K562 (cell line): Measurements from ENCODE around the gene ERCC3. TPM values are rescaled to one million over a fixed set of nuclear protein-coding genes. Genes with fewer than 3 reads are reported as not detected.

Experiments used
- BCL6 ChIP-seq: fragments of 250-450 bp; sonication (Bioruptor Pico); IDR thresholded peaks from 2 replicates; pipeline ENCODE4 v1.4.0; 2020
- DDX20 ChIP-seq: fragments of 450-650 bp; IDR thresholded peaks from 2 replicates; pipeline ENCODE4 v1.6.1; 2016; ENCODE audit warnings: missing genetic modification characterization, low read depth, mild to moderate bottlenecking, missing compliant biosample characterization, moderate library complexity
- POLR2AphosphoS5 ChIP-seq: IDR thresholded peaks from 2 replicates; pipeline ENCODE4 v1.6.1; 2011; ENCODE audit warnings: mild to moderate bottlenecking, low read depth, low read length, moderate library complexity; ENCODE audit not compliant: control insufficient read depth, insufficient read depth
- PPARD ChIP-seq: fragments of 250-450 bp; sonication (Bioruptor Pico); IDR thresholded peaks from 2 replicates; pipeline ENCODE4 v1.8.0; 2022; ENCODE audit warnings: inconsistent platforms, mild to moderate bottlenecking, moderate library complexity
- ZBTB17 ChIP-seq: fragments of 450-650 bp; formaldehyde crosslinking; IDR thresholded peaks from 2 replicates; pipeline ENCODE4 v1.4.0; 2020; ENCODE audit warnings: mild to moderate bottlenecking
- ZNF232 ChIP-seq: sonication (generic); formaldehyde crosslinking; IDR thresholded peaks from 2 replicates; pipeline ENCODE4 v1.8.0; 2022; ENCODE audit warnings: mild to moderate bottlenecking, missing genetic modification reagents
- ZNF263 ChIP-seq: sonication (generic); formaldehyde crosslinking; IDR thresholded peaks from 2 replicates; pipeline ENCODE4 v1.8.0; 2022; ENCODE audit warnings: mild to moderate bottlenecking, missing genetic modification reagents, borderline replicate concordance
- ZNF766 ChIP-seq: fragments of 200-800 bp; sonication (Bioruptor generic); conservative IDR thresholded peaks from 2 replicates; pipeline ENCODE4 v1.6.1; 2016; ENCODE audit warnings: missing genetic modification characterization, missing compliant biosample characterization
- polyA plus RNA-seq, 8 experiments: library from polyadenylated mRNA; depleted of rRNA in 4 of 8; stranded (reverse) in 5 of 8; unstranded in 3 of 8; fragments of >200 nt; fragmentation: Nextera tagmentation in 2 of 8; fragmentation: Illumina TruSeq in 1 of 8; extraction: Ambion mirVana in 2 of 8; extraction: Trizol in 1 of 8; gene quantifications; 2 replicates each; pipeline versions ENCODE4 v1.2.1 to v1.2.3, GENCODE V29; 2011 to 2014; ENCODE audit warnings: inconsistent platforms in 1 of 8, missing spikeins in 1 of 8
- total RNA-seq, 7 experiments: library from RNA; depleted of rRNA in 6 of 7; stranded (reverse); fragments of >200 nt in 6 of 7; fragmentation: Illumina TruSeq in 2 of 7; extraction: Trizol in 2 of 7; gene quantifications; 2 replicates each; pipeline versions ENCODE4 v1.2.1 to v1.2.3, GENCODE V29; 2011 to 2021; ENCODE audit warnings: low replicate concordance in 1 of 7
- TF ChIP-seq, protein P1 (sequence below): fragments of 250-450 bp; sonication (Bioruptor Pico); IDR thresholded peaks from 2 replicates; pipeline ENCODE4 v1.4.0; 2020
- TF ChIP-seq, protein P2 (sequence below): sonication (generic); formaldehyde crosslinking; IDR thresholded peaks from 2 replicates; pipeline ENCODE4 v1.8.0; 2023; ENCODE audit warnings: mild to moderate bottlenecking, missing genetic modification reagents
- TF ChIP-seq, protein P3 (sequence below): fragments of 450-650 bp; formaldehyde crosslinking; IDR thresholded peaks from 2 replicates; pipeline ENCODE4 v1.4.0; 2020; ENCODE audit warnings: mild to moderate bottlenecking, moderate library complexity
- TF ChIP-seq, protein P4 (sequence below): sonication (generic); formaldehyde crosslinking; IDR thresholded peaks from 2 replicates; pipeline ENCODE4 v1.8.0; 2022; ENCODE audit warnings: missing genetic modification reagents, mild to moderate bottlenecking, borderline replicate concordance
- TF ChIP-seq, protein P5 (sequence below): sonication (generic); formaldehyde crosslinking; IDR thresholded peaks from 2 replicates; pipeline ENCODE4 v1.8.1; 2023; ENCODE audit warnings: mild to moderate bottlenecking, missing genetic modification reagents
- TF ChIP-seq, protein P6 (sequence below): IDR thresholded peaks from 2 replicates; pipeline ENCODE4 v1.6.1; 2011; ENCODE audit not compliant: insufficient read length; ENCODE audit errors: extremely low read depth

Gene ERCC3
- total and polyA plus RNA-seq, 9 of the 15 experiments (the other 6 are each of a cell fraction or from before 2014, with no cell fraction given): 17.9 to 61.5 (median 43.1) TPM

DNA sequence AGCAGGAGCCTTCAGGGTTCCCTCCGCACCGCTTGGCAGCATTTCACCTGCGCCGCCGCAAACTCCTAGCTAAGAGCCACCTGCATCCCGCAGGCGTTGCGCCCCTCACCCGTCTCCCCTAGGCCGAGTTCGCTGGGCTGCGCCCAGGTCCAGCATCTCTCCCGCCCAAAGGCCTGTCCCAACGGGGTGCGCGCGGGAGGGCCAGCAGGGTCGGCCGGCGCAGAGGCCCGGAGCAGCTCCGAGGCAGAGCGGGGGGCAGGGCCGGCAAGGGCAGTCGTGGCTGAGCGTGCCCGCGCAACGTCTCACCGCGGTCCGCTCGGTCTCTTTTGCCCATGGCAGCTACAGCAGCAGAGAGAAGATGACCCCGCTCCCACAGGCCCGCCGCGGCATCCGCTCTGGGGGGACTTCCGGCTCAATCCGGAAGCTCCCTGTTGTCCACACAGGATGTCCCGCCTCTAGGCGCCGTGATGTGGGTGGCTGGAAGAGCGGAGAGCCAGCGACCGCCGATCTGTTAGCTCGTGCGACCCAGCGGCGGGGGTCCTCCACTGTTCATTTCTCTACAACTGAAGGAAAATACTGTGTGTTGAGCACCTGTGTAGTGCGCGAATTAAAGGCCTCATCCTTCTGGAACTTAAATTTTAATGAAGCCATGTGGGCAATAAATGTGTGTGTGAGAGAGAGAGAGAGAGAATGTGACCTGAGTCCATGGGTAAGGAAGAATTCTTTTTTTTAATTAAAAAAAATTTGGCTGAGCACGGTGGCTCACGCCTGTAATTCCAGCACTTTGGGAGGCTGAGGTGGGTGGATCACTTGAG lies at the start of gene ERCC3 (continued):
- TF ChIP-seq, protein P1, sequence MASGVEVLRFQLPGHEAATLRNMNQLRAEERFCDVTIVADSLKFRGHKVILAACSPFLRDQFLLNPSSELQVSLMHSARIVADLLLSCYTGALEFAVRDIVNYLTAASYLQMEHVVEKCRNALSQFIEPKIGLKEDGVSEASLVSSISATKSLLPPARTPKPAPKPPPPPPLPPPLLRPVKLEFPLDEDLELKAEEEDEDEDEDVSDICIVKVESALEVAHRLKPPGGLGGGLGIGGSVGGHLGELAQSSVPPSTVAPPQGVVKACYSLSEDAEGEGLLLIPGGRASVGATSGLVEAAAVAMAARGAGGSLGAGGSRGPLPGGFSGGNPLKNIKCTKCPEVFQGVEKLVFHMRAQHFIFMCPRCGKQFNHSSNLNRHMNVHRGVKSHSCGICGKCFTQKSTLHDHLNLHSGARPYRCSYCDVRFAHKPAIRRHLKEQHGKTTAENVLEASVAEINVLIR (CRISPR knock-in tag): no peak
- TF ChIP-seq PPARD (CRISPR knock-in tag) (no peak), ZNF263 (CRISPR knock-in tag) (0 out of 2 replicates have a peak, but pooled peaks have one; percentile 31), ZBTB17 (CRISPR knock-in tag) (no peak), POLR2AphosphoS5 (peak; percentile 93), ZNF232 (CRISPR knock-in tag) (no peak), BCL6 (CRISPR knock-in tag) (no peak), DDX20 (tag) (no peak), ZNF766 (CRISPR knock-in tag) (no peak)
- TF ChIP-seq, protein P2, sequence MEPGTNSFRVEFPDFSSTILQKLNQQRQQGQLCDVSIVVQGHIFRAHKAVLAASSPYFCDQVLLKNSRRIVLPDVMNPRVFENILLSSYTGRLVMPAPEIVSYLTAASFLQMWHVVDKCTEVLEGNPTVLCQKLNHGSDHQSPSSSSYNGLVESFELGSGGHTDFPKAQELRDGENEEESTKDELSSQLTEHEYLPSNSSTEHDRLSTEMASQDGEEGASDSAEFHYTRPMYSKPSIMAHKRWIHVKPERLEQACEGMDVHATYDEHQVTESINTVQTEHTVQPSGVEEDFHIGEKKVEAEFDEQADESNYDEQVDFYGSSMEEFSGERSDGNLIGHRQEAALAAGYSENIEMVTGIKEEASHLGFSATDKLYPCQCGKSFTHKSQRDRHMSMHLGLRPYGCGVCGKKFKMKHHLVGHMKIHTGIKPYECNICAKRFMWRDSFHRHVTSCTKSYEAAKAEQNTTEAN: no peak
- TF ChIP-seq, protein P3, sequence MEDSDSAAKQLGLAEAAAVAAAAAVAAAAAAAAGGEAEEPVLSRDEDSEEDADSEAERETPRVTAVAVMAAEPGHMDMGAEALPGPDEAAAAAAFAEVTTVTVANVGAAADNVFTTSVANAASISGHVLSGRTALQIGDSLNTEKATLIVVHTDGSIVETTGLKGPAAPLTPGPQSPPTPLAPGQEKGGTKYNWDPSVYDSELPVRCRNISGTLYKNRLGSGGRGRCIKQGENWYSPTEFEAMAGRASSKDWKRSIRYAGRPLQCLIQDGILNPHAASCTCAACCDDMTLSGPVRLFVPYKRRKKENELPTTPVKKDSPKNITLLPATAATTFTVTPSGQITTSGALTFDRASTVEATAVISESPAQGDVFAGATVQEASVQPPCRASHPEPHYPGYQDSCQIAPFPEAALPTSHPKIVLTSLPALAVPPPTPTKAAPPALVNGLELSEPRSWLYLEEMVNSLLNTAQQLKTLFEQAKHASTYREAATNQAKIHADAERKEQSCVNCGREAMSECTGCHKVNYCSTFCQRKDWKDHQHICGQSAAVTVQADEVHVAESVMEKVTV (CRISPR knock-in tag): no peak
- TF ChIP-seq, protein P4, sequence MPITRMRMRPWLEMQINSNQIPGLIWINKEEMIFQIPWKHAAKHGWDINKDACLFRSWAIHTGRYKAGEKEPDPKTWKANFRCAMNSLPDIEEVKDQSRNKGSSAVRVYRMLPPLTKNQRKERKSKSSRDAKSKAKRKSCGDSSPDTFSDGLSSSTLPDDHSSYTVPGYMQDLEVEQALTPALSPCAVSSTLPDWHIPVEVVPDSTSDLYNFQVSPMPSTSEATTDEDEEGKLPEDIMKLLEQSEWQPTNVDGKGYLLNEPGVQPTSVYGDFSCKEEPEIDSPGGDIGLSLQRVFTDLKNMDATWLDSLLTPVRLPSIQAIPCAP (CRISPR knock-in tag): no peak
- TF ChIP-seq, protein P5, sequence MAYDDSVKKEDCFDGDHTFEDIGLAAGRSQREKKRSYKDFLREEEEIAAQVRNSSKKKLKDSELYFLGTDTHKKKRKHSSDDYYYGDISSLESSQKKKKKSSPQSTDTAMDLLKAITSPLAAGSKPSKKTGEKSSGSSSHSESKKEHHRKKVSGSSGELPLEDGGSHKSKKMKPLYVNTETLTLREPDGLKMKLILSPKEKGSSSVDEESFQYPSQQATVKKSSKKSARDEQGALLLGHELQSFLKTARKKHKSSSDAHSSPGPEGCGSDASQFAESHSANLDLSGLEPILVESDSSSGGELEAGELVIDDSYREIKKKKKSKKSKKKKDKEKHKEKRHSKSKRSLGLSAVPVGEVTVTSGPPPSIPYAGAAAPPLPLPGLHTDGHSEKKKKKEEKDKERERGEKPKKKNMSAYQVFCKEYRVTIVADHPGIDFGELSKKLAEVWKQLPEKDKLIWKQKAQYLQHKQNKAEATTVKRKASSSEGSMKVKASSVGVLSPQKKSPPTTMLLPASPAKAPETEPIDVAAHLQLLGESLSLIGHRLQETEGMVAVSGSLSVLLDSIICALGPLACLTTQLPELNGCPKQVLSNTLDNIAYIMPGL (CRISPR knock-in tag): peak; percentile 55; the same call in 1 of the 2 replicates
- TF ChIP-seq, protein P6, sequence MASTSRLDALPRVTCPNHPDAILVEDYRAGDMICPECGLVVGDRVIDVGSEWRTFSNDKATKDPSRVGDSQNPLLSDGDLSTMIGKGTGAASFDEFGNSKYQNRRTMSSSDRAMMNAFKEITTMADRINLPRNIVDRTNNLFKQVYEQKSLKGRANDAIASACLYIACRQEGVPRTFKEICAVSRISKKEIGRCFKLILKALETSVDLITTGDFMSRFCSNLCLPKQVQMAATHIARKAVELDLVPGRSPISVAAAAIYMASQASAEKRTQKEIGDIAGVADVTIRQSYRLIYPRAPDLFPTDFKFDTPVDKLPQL: no peak
